ENCODE measurements around the gene QSOX2.

QSOX2 gene

GRCh38 chr9:136232969-136233368 lies 12.6 kb downstream of the QSOX2 start:
- intact Hi-C loops (cut with DNase I), result no loop called here
- DNase-seq, result no peak

GRCh38 chr9:136231478-136232297 lies 13.9 kb downstream of the QSOX2 start:
- intact Hi-C loops (cut with DNase I), result no loop called here
- DNase-seq, result no peak

- intact Hi-C loops (cut with DNase I), result no loop called here
These were observed 14.8 kb downstream of the QSOX2 start for GRCh38 chr9:136230773-136231172.

GRCh38 chr9:136230365-136230764 lies 15.2 kb downstream of the QSOX2 start:
- intact Hi-C loops (cut with DNase I), result no loop called here

More at GRCh38 chr9:136230773-136231172, 14.8 kb downstream of the QSOX2 start:
- no peak for DNase-seq

GRCh38 chr9:136229096-136230065 lies 16.2 kb downstream of the QSOX2 start:
- peak in 3 of 42 donors; percentile 11 to 45 (median 16) for DNase-seq
- intact Hi-C loops (cut with DNase I), result no loop called here

More at GRCh38 chr9:136230365-136230764, 15.2 kb downstream of the QSOX2 start:
- no peak for DNase-seq

GRCh38 chr9:136228107-136228875 lies 17.3 kb downstream of the QSOX2 start:
- intact Hi-C loops (cut with DNase I), result no loop called here

GRCh38 chr9:136226680-136227407 lies 18.8 kb downstream of the QSOX2 start:
- intact Hi-C loops (cut with DNase I), result no loop called here
- no peak for DNase-seq

More at GRCh38 chr9:136228107-136228875, 17.3 kb downstream of the QSOX2 start:
- peak in 41 of 42 donors; percentile 22 to 90 (median 60) for DNase-seq

GRCh38 chr9:136225748-136226679 lies 19.6 kb downstream of the QSOX2 start:
- peak in 40 of 42 donors; percentile 27 to 76 (median 54) for DNase-seq
- intact Hi-C loops (cut with DNase I), result no loop called here

GRCh38 chr9:136225366-136225747 lies 20.3 kb downstream of the QSOX2 start:
- peak in 1 of 42 donors; percentile 18 for DNase-seq

GRCh38 chr9:136223871-136224640 lies 21.6 kb downstream of the QSOX2 start:
- DNase-seq, result no peak
- intact Hi-C loops (cut with DNase I), result no loop called here

More at GRCh38 chr9:136225366-136225747, 20.3 kb downstream of the QSOX2 start:
- intact Hi-C loops (cut with DNase I), result no loop called here

- DNase-seq, result no peak
- intact Hi-C loops (cut with DNase I), result no loop called here
These were observed 22.7 kb downstream of the QSOX2 start for GRCh38 chr9:136222906-136223285.

GRCh38 chr9:136222166-136222905 lies 23.3 kb downstream of the QSOX2 start:
- no peak for DNase-seq
- intact Hi-C loops (cut with DNase I), result no loop called here

GRCh38 chr9:136220017-136220729 lies 25.4 kb downstream of the QSOX2 start:
- no peak for DNase-seq
- intact Hi-C loops (cut with DNase I), result no loop called here

- DNase-seq, result no peak
- intact Hi-C loops (cut with DNase I), result no loop called here
These were observed 26.3 kb downstream of the QSOX2 start for GRCh38 chr9:136219276-136219675.

- intact Hi-C loops (cut with DNase I), result no loop called here
These were observed 26.9 kb downstream of the QSOX2 start for GRCh38 chr9:136218673-136219072.

More at GRCh38 chr9:136218673-136219072, 26.9 kb downstream of the QSOX2 start:
- DNase-seq, result no peak
